Subcutaneous adipose tissue (tissue), 4 donors: Measurements from ENCODE around the gene KIF26A. TPM values are rescaled to one million over a fixed set of nuclear protein-coding genes. Genes with fewer than 3 reads are reported as not detected.

Experiments
- total RNA-seq, 4 donors: library from RNA; depleted of rRNA; stranded (reverse); fragments of >200 nt; gene quantifications; one replicate each; pipeline ENCODE4 v1.1.0, GENCODE V29; 2016
- TF ChIP-seq, protein P1 (sequence below): fragments of 450-650 bp; IDR thresholded peaks from one replicate; pipeline ENCODE4 v1.5.1; 2016; ENCODE audit warnings: low read depth, mild to moderate bottlenecking, control low read depth, antibody characterized with exemption, moderate library complexity

KIF26A gene
- total RNA-seq, 4 donors from 2014 or later = 0.51 to 9.8 (median 0.88) TPM

- TF ChIP-seq, protein P1, sequence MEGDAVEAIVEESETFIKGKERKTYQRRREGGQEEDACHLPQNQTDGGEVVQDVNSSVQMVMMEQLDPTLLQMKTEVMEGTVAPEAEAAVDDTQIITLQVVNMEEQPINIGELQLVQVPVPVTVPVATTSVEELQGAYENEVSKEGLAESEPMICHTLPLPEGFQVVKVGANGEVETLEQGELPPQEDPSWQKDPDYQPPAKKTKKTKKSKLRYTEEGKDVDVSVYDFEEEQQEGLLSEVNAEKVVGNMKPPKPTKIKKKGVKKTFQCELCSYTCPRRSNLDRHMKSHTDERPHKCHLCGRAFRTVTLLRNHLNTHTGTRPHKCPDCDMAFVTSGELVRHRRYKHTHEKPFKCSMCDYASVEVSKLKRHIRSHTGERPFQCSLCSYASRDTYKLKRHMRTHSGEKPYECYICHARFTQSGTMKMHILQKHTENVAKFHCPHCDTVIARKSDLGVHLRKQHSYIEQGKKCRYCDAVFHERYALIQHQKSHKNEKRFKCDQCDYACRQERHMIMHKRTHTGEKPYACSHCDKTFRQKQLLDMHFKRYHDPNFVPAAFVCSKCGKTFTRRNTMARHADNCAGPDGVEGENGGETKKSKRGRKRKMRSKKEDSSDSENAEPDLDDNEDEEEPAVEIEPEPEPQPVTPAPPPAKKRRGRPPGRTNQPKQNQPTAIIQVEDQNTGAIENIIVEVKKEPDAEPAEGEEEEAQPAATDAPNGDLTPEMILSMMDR = no peak
These were observed 34.8 kb upstream of the KIF26A start for GRCh38 chr14:104103446-104104075.

- TF ChIP-seq, protein P1 = no peak
These were observed 34.1 kb upstream of the KIF26A start for GRCh38 chr14:104104076-104104901.

- TF ChIP-seq, protein P1 = no peak
These were observed 33.1 kb upstream of the KIF26A start for GRCh38 chr14:104105071-104105821.

DNA sequence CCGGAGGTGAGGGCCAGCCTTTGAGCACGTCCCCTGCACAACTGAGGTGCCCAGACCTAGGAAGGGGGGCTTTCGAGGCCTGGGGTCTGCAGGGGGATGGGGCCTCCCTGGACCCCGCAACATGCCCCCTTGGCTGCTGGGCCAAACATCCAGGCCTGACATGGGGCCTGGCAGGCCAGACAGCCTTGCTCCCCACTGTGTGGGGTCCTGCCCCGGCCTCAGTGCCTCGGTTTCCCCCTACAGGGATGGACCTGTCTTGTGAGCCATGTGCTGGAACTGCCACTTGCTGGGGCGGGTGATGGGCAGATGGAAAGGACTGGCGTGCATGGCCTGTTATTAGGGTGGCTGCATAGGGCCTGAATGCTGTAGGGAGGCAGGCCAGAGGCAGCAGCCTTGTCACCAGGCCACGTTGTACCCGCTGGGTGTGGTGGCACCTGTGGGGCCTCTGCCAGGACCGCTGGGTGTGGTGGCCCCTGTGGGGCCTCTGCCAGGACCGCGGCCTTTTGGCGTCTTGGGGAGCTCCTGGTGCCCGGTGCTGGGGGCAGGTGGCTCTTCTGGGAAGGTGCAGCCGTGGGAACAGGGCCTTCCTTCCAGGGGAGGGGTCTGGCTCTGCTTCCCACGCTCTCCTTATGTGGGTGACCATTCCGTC, 32.4 kb upstream of the KIF26A start:
- TF ChIP-seq, protein P1 = no peak

DNA sequence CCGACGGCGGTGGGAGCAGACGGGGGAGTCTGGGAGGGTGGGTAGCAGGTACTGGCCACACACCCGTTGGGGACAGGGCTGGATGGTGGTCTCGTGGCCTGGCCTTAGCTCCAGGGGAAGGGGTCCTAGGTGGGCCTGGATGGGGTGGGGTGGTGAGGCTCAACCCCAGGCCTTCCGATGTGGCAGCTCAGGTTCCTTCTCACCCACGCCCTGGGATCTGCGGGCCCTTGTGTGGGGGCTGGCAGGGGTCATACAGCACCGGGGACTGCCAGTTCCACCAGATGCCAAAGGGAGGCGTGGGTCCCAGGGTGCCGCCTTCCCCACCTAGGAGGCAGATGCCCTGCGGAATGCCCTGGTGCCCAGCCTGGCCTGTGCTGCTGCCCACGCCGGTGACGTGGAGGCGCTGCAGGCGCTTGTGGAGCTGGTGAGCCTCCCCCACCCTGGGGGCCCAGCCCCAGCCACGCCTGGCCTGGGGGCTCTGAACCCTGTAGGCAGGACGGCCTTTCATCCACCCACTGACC, 31.9 kb upstream of the KIF26A start:
- TF ChIP-seq, protein P1 = no peak

DNA sequence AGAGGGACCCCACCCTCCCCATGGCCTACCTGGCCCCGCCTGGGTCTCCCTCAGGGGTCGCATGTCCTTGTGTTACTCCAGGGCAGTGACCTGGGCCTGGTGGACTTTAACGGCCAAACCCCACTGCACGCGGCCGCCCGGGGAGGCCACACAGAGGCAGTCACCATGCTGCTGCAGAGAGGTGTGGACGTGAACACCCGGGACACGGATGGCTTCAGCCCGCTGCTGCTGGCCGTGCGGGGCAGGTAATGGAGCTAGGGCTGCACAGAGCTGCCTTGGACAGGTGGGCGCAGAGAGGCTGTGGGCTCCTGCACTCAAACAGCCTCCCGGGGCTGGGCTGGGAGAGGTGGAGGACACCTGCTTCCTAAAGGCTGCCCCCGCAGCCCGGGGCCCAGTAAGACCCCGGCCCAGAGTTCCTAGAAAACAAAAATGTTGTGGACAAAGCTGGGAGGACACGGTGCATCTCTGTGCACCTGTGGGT, 31.2 kb upstream of the KIF26A start:
- TF ChIP-seq, protein P1 = no peak
